NCI-H82 treated with DMSO at 0.1 percent for 48 hours (cell line): ENCODE measurements around the gene RIT1.
"Not testable (repeated sequence)": the region's sequence is repeated elsewhere in the genome, so short reads cannot be mapped to it uniquely, and the experiment has no call there.

Experiments used
- DNase-seq: peaks from one replicate; lab custom pipeline; 2025; ENCODE audit not compliant: unreplicated experiment; lab: John Stamatoyannopoulos, UW

Gene RIT1

DNA sequence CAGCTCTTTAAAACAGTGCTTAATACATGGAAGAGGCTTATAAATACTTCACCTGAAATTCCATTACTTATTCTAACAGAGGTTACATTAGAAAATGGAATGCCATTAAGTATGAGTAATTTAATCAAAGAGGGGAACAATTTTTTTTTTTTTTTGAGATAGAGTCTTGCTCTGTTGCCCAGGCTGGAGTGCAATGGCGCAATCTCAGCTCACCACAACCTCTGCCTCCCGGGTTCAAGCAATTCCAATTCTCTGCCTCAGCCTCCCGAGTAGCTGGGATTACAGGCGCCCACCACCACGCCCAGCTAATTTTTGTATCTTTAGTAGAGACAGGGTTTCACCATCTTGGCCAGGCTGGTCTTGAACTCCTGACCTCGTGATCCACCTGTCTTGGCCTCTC lies 15.5 kb downstream of the RIT1 start:
- not testable (repeated sequence) for DNase-seq

DNA sequence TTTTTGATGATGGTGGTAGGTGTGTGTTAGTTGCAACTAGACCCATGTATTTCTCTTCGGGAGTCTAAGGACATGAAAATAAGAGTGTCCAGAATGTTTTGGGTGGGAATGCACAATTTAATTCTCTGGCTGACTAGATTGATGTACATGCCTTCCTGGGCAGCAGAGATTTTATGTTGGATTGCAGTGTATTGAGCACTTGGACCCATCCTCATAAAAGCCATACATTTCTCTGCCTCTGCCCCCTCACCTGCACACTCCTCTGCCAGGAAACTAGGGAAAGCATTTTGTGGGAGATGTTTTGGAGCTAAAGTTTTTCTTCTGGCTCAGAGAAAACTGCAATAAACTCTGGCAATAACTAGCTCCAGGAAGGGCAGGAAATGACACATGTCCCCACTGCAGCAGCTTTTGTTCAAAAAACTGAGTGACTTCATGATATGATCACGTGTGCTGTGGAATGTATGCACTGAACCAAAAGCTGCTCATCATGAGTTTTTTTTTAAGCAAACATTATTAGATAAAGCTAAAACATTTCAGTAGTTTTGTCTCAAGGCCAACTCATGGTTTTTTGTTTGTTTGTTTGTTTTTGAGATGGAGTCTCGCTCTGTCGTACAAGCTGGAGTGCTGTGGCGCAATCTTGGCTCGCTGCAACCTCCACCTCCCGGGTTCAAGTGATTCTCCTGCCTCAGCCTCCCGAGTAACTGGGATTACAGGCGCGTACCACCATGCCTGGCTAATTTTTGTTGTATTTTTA lies 17.6 kb downstream of the RIT1 start:
- no peak for DNase-seq

DNA sequence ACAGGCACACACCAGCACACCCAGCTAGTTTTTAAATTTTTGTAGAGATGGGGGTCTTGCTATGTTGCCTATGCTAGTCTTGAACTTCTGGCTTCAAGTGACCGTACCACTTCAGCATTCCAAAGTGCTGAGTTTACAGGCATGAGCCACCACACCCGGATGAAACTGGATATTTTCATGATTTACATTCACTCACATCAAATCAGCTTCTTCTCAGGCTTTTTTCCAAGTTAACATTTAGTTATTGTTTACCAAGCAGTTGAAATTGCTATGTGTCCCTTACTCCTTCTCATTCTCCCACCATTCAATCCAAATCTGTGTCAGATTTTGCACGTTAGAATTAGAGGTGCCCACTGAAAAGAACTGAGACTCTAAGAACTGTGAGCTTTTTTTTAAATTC lies 18.4 kb downstream of the RIT1 start:
- no peak for DNase-seq

DNA sequence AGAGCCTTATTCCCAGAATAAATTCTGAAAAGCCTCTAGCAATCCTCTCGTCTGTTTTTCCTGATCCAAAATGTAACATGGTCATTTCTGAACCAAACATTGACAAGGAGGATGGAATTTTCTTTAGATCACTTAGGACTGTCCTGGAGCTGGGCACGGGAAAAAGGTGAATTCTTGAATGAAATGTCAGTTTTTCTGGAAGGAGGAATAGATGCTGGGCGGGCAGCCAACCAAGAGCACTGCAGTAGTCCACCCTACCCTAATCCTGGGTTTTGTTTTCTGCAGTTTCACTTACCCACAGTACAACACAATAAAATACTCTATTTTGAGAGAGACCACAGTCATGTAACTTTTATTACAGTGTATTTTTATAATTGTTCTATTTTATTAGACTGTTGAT lies 20.9 kb downstream of the RIT1 start:
- DNase-seq = no peak

DNA sequence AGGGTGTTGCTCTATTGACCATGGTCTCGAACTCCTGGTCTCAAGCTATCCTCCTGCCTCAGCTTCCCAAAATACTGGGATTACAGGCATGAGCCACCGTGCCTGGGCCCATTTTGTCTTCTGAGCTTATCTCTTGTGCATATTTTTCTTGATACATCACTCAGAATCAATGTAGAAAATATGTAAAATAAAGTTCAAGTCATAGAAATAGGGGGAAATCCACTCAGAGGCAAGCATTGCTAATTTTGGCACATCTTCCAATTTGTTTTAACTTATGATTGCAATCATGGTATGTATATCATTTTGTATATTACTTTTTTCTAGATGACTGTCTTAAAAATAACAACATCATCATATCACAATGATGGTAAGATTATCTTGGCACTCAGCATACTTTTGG lies 21.6 kb downstream of the RIT1 start:
- no peak for DNase-seq

DNA sequence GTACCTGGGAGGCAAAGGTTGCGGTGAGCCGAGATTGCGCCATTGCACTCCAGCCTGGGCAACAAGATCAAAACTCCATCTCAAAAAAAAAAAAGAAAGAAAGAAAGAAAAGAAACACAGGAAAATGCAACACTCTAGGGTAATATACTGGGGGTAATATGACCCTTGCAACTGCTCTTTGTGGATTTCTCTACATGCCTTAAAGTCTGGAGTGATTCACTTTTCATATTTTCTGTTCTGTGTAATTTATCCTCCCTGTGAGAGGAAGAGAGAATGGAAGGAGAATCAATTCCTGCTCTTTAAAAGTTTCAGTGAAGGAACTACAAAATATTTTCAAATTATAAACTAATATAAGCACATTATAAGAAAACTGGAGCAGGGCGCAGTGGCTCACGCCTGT lies 22.7 kb downstream of the RIT1 start:
- DNase-seq = no peak

DNA sequence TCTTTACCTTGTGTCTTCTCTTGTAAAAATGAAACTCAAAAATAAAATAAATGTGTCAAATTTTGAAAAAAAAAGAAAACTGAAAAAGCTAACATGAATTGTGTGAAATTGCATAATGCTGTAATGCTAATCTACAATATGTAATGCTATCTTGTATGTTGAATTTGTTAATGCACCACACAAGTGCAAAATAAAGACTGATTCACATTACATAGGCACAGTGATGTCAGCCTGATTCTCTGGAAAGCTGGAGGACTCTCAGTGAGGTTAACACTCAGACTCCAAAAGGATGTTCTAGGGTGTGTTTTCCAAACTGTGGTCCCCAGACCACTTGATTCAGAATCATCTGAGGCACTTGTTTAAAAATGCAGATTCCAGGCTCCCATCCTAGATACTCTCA lies 26.2 kb downstream of the RIT1 start:
- no peak for DNase-seq

DNA sequence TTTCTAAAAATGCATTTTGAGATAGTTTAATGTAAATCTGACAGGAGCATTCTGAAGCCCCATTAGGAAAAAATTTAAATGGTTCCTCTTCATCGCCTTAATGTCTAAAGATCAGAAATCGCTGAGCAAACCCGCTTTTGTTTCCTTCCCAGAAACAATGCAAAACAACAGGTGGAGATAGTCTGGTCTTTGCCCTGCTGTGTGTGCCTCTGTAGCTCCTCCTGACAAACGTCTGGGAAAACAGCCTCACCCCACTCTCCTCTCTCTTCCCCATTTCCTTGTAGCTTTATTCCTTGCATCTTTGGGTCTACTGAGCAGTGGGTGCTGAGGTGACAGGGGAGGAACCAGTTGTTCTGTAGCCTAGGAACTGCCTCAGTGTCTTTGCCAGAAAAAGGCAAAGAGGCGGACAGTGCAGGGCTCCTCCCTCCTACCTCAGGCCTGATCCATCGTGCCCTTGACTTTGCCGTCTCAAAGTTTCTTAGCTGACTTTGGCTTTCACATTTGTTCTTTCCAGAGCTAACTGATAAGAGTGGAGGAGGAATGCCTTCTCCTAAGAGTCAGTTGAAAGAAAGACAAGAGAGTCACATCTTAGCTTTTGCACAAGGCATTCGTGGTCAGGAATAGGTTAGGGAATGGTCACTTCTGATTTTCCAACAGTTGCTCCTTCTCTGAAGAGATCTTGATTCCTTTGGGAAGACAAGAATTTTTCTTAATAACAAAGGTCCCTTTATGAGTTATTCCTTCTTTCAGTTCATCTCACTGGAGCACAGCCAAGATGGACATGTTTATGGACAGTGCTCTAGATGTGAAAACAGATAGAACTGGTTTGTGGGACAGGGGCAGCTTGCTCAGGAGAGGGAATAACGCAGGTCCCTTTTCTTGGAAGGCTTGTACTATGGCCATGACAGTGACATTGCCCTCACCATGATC lies 26.9 kb downstream of the RIT1 start:
- DNase-seq = no peak

DNA sequence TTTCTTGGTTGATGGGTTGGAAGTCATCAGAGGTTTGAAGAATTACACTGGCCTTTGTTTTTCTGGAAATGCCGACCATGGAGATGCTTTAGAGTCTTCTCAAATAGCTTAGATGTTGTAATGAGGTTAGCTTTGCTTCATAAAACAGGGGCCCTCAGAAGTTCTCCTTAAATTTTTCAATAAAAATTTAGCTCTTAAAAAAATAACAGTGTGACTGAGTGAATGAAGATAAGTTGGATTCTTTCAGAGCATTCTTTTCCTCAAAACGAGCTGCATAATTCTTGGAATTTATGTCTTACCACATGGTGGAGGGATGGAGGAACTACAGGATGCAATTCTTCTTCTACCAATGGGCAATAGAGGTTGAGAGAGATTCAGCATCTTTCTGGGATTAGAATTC lies 28.4 kb downstream of the RIT1 start:
- no peak for DNase-seq

DNA sequence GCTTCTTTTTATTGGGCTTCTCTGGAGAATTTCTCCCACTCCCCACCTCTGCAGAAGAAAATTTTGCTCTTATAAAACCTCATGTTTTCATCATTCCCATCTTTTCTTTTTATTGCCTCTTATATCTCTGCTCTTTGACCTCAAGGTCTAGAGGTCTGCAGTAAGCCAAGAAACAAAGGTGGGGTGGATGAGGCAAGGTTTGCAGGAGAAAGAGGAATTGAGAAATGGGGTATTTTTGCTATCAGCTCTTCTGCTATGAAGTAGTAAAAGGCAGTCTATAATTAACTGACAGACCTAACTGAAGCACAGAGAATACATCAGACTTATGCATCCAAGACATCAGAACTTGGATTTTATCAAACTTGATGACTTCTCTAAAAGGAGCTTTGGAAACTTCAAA lies 28.9 kb downstream of the RIT1 start:
- DNase-seq = no peak

DNA sequence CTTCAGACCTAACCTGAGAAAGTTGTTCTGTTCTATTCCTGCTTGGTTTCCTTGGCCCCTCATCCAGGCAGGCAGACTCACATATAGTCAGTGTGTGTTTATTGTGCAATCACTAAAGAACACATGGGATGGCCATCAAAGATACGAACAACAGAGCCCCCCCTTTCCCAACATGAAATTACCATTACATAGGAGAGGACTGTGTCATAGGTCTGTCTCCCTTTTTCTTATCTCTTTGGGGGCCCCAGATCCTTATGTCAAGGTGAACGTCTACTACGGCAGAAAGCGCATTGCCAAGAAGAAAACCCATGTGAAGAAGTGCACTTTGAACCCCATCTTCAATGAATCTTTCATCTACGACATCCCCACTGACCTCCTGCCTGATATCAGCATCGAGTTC lies 30.2 kb downstream of the RIT1 start:
- DNase-seq = no peak

DNA sequence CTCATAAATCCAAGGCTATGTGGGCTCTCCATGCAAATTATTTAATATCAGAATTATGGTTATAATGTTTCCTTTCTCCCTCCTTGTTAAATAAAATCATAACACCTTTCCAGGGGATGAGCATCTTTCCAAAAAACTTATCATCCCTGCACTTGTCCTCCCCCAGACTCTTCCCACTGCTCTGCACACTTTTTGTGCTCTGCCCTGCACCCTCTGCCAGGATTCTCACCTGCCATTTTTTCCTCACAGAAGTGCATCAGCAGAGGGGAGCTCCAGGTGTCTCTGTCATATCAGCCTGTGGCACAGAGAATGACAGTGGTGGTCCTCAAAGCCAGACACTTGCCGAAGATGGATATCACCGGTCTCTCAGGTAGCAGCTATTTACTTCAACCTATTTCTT lies 30.9 kb downstream of the RIT1 start:
- no peak for DNase-seq

DNA sequence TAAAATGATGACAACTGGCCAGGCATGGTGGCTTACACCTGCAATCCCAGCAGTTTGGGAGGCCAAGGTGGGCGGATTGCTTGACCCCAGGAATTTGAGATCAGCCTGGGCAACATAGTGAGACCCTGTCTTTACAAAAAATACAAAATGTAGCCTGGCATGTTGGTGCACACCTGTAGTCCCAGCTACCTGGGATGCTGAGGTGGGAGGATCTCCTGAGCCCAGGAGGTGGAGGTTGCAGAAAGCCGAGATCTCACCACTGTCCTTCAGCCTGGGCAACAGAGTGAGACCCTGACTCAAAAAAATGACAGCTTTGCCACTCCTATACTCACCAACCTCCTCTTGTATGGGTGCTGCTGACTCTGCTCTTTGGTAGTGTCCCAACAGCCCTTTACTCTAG lies 33.2 kb downstream of the RIT1 start:
- DNase-seq = no peak

DNA sequence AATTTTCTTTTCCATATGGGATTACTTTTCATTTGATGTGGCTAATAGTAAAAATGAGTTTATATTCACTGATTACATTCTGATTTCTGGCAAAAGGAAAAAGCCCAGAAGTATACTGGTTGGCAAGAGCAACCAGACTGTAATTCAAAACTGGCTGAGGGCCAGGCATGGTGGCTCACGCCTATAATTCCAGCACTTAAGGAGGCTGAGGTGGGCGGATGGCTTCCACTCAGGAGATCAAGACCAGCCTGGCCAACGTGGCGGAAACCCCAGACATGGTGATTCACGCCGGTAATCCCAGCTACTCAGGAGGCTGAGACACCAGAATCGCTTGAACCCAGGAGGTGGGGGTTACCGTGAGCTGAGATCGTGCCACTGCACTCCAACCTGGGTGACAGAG lies 37.3 kb downstream of the RIT1 start:
- DNase-seq = no peak

DNA sequence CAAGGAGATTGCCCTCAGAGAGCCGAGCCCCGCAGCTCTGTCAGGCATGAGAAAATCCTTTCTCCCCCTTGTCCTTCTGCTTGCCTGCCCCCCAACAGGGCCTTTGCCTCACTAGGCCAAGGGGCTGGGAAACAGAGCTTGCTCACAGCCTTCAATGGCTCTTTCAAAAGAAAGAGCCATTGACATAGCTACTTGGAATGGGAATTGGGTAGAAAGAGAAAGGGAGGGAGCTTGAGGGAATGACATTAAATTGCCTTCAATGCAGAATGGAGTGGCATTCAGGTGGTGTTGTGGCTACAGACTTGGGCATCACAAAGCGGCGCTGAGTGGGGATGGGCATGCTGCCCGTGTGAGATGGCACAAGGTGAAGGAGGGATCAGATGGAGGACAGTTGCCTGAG lies 38.6 kb downstream of the RIT1 start:
- DNase-seq = no peak

DNA sequence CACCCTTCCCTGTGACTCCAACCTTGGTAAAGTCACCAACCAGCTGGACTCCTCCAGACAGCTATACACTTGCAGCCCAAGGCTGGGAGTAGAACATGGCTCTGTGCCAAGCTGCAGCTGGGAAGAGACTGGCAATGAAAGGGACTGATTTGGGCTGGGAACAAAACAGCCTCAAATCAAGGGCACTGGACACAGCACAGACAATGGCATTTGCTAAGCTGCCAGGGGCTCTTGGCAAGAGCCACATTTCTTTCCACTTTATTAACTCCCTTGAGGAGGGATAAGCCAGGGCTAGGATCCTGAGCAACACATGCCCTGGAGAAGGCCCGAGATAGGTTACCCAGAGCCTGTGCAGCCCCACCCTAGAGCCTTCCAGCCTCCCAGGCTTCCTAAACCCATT lies 39.8 kb downstream of the RIT1 start:
- DNase-seq = no peak

DNA sequence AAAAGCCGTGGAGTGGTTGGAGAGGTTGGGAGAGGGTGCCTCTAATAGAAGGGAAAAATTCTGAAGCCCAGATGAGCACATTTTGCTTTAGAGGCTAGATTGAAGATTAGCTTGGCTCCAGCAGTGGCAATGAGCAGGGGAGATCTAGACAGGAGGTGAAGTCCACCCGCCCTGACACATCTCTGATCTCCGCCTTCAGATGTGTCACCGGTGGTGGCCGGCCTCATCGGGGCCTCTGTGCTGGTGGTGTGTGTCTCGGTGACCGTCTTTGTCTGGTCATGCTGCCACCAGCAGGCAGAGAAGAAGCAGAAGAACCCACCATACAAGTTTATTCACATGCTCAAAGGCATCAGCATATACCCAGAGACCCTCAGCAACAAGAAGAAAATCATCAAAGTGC lies 43.4 kb downstream of the RIT1 start:
- no peak for DNase-seq

DNA sequence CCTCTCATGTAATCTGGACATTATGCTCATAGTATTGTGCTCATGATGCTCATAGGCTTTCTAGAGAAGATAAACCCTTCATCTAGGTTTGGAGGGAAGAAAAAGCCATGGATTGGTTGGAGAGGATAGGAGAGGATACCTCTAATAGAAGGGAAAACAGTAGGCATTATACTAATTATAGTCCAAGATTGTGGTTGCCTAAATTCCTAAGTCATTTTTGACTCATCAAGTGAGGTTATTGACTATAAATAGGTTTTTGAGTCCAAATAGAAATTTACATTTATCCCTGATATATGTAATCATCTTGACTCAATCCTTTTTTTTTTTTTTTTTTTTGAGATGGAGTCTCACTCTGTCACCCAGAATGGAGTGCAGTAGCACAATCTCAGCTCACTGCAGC lies 46.8 kb downstream of the RIT1 start:
- no peak for DNase-seq

DNA sequence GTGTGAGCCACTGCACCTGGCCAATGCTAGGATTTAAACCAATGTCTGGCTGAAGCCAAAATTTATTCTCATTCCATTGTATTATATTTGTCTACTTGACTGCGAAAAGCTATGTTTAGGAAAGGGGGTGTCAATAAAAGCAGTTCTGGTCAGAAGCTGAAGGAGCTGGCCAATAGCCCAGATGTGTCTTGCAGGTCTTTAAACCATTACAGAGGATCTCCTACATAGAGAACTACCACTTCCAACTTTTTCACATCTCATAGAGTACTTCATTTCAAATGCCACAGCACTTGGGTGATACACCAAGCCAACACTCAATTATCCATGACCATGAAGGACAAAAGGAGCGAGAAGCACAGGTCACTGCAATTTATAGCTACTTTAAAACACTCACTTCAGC lies 49.3 kb downstream of the RIT1 start:
- DNase-seq = no peak

DNA sequence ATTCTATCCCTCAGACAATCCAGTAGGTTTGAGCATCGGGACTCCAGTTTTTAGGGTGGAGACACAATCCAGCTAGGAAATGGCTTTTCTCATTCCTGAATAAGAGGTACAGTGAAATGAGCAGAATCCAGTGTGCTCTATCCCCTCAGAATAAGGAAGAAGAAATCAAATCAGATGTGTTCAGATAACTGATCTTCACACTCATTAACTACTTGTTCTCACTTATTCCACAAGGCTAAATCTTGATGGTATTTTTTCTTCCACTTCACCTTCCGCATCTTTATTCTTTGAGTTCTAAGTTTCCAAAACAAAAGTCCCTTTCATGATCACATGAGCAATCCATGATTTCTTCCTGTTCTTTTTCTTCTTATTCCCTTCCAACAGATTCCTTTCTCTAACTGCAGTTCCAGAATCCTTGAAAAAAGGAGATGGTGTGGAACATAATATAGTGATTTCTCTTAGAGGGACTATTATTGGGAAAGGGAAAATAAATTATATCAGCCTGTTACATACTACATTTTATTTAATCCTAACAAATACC lies 50.1 kb downstream of the RIT1 start:
- no peak for DNase-seq

DNA sequence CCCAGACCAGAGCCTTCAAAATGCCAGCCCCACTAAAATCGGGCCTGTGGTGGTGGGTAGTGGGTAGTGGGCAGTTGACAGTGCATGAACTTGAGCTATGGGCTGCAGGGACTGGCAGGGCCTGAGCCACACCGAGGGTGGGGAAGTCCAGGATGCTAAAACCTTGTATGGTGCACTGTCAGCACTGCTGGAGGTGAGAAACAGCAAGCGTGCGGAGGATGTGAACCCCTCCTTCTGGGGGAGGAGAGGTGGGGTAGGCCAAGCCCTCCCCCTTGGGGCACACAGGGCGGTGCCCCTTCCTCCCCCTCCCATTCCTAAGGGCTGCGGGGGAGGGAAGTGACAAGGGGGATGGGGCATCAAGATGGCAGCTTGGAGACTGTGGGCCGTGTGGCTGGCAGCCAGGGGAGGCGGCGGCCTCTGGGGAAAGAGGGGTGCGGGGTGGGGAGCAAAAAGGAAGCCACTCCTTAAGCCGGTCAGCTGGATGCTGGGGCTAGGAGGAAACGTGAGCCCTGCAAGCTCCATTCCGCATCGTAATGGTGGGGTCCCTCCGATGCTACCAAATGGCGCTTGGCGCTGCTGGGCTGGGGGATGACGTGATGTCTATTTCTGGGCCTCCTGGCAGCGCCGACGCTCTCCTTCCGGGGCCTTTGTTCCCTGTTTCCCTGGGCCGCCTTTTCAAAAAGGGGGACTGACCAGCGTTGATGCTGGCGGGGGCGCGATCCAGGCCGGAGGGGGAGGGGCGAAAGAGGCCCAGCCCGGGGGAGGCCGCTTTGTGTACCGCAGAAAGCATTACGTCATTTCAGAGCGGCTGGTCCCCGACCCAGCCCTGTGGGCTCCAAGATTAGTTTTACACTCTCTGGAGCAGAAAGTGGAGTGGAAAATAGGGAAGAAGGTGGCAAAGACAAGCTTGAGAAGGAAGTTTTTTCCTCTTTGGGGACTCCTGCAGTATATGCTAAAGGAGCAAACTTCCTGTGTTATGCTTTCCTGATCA lies 51.0 kb downstream of the RIT1 start:
- DNase-seq = peak; percentile 62
